Transverse colon (tissue), 4 donors: Measurements from ENCODE around the gene KRT7. TPM values are rescaled to one million over a fixed set of nuclear protein-coding genes. Genes with fewer than 3 reads are reported as not detected.

Source experiments
- DNase-seq: peaks from one replicate; pipeline ENCODE4 v3.0.0-alpha.2; 2019
- H3K27ac ChIP-seq, 4 donors: fragments of 200-600 bp; sonication (generic); 2 replicates each; pipeline ENCODE4 v1.5.1; 2016 to 2018; ENCODE audit warnings: inconsistent platforms in 4 of 4
- H3K27me3 ChIP-seq: fragments of 200-600 bp; sonication (generic); 2 replicates; pipeline ENCODE4 v1.5.1; 2017; ENCODE audit warnings: inconsistent platforms
- H3K36me3 ChIP-seq, 4 donors: fragments of 200-600 bp; sonication (generic); 2 replicates each; pipeline ENCODE4 v1.5.1; 2017 to 2019; ENCODE audit warnings: inconsistent platforms in 4 of 4
- H3K4me1 ChIP-seq, 4 donors: fragments of 200-600 bp; sonication (generic); 2 replicates each; pipeline ENCODE4 v1.5.1; 2017 to 2020; ENCODE audit warnings: inconsistent platforms in 4 of 4
- H3K4me3 ChIP-seq, 4 donors: fragments of 200-600 bp; sonication (generic); 1 replicate in 1 of 4; 2 replicates in 3 of 4; pipeline versions ENCODE4 v1.5.1 to v1.6.1; 2017 to 2019; ENCODE audit warnings: inconsistent platforms in 4 of 4
- H3K9me3 ChIP-seq, 2 donors: fragments of 200-600 bp; sonication (generic); 2 replicates each; pipeline ENCODE4 v1.5.1; 2017 to 2019; ENCODE audit warnings: inconsistent platforms in 2 of 2
- CTCF ChIP-seq, 5 experiments: fragments of 200-600 bp in 3 of 5; fragments of 450-650 bp in 2 of 5; sonication (generic) in 3 of 5; IDR thresholded peaks; 1 replicate in 2 of 5; 2 replicates in 3 of 5; pipeline ENCODE4 v1.5.1; 2016 to 2017; ENCODE audit warnings: antibody characterized with exemption in 5 of 5, inconsistent platforms in 3 of 5, mild to moderate bottlenecking in 2 of 5, moderate library complexity in 1 of 5
- EP300 ChIP-seq: sonication (generic); formaldehyde crosslinking; IDR thresholded peaks from one replicate; pipeline ENCODE4 v1.6.1; 2017; ENCODE audit warnings: antibody characterized with exemption, low read depth
- POLR2A ChIP-seq: fragments of 450-650 bp; IDR thresholded peaks from one replicate; pipeline ENCODE4 v1.6.1; 2016; ENCODE audit warnings: antibody characterized with exemption, mild to moderate bottlenecking, moderate library complexity
- POLR2AphosphoS5 ChIP-seq, 3 donors: sonication (generic); formaldehyde crosslinking; IDR thresholded peaks; one replicate each; pipeline ENCODE4 v1.6.1; 2016; ENCODE audit warnings: antibody characterized with exemption in 3 of 3
- WGBS, 2 donors: methylation state at CpG; one replicate each; pipeline ENCODE4 v1.1.5; 2018; ENCODE audit warnings: low coverage in 1 of 2; 5-methylcytosine and 5-hydroxymethylcytosine counted together
- in situ Hi-C, 4 donors: fragments of 200-750 bp; cut with MboI; loops; one replicate each; pipeline versions ENCODE4 v1.15.0 to v1.15.1; 2017; ENCODE audit warnings: low sequenced_read_pairs in 3 of 4, low pct_ligation_motif_present in 1 of 4, low pct_unique_long_range_greater_than_20kb in 1 of 4
- intact Hi-C: fragments of 100-400 bp; cut with DNase I; formaldehyde crosslinking; loops from one replicate; pipeline ENCODE4 v1.15.1; 2023; ENCODE audit warnings: low total_unique reads
- total RNA-seq, 4 donors: library from RNA; depleted of rRNA; stranded (reverse); fragments of >200 nt; gene quantifications; one replicate each; pipeline ENCODE4 v1.1.0, GENCODE V29; 2016

KRT7 gene
- total RNA-seq, 4 donors from 2014 or later = 0.75 to 1.6 (median 0.95) TPM; not detected in 1

DNA sequence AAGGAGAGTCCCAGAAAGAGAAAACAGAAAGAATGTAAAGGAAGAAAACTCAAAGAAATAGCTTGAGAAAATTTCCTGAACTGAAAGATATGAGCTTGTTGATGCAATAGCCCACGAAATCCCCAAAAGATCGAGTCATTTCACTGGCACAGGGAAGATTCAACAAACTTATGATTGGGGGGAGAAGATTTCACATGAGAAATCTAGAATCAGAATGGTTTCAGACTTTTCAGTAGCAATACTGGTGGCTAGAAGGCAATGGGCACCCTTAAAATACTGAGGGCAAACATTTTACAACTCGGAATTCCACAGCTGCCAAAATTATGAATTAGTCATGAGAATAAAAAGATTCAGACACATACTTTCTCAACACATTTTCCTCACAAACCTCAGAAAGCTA lies 8.9 kb upstream of the KRT7 start:
- H3K36me3 ChIP-seq = no peaks in the 10 kb centered on the region
- TF ChIP-seq POLR2A (no peak), EP300 (no peak), CTCF (IDR thresholded peaks at IDR 0.05) (no peak), POLR2AphosphoS5 (IDR thresholded peaks at IDR 0.05) (no peak)
- no peaks in the 10 kb centered on the region for H3K27me3 ChIP-seq
- no peak for DNase-seq
- H3K9me3 ChIP-seq = no peaks in the 10 kb centered on the region
- in situ Hi-C loops (no loop called here), intact Hi-C loops (no loop called here)
- WGBS, 2 donors = 64 to 76% methylated on average over 3 of the region's 3 CpGs
- no peaks in the 10 kb centered on the region for H3K4me1 ChIP-seq
- no peak overlapping the region for H3K4me3 ChIP-seq
- no peak overlapping the region for H3K27ac ChIP-seq

- H3K4me3 ChIP-seq = no peak overlapping the region
- no peak for DNase-seq
- in situ Hi-C loops = no loop called here
- no peaks in the 10 kb centered on the region for H3K27me3 ChIP-seq
- 75 to 78% methylated on average over 4 of the region's 4 CpGs for WGBS, 2 donors
- no peaks in the 10 kb centered on the region for H3K9me3 ChIP-seq
- no peaks in the 10 kb centered on the region for H3K4me1 ChIP-seq
- no peak overlapping the region for H3K27ac ChIP-seq
- intact Hi-C loops = no loop called here
- no peaks in the 10 kb centered on the region for H3K36me3 ChIP-seq
- TF ChIP-seq EP300 (no peak), POLR2A (no peak), CTCF (IDR thresholded peaks at IDR 0.05) (no peak), POLR2AphosphoS5 (IDR thresholded peaks at IDR 0.05) (no peak)
These were observed 7.3 kb upstream of the KRT7 start for GRCh38 chr12:52225752-52226151.

DNA sequence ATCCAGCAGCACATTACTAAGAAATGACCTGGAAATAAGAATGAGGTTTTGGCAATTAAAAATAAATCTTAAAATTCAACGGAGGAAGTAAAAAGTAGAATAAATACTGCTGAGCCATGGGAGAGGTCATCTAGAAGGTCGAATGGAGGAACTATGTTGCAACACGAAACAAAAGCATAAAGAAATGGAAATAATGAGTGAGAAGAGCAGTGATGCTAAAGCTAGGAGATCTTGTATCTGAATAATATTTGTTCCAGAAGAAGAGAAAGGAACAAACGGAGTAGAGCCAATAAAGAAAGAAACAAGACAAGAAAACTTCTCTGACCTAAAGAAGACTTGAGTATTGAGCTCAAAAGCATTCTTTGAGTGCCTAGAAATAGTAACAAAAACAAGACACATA lies 6.6 kb upstream of the KRT7 start:
- H3K36me3 ChIP-seq = no peaks in the 10 kb centered on the region
- TF ChIP-seq POLR2AphosphoS5 (IDR thresholded peaks at IDR 0.05) (no peak), EP300 (no peak), POLR2A (no peak), CTCF (IDR thresholded peaks at IDR 0.05) (no peak)
- H3K27ac ChIP-seq = no peak overlapping the region
- H3K4me3 ChIP-seq = no peak overlapping the region
- H3K4me1 ChIP-seq = no peaks in the 10 kb centered on the region
- DNase-seq = no peak
- no peaks in the 10 kb centered on the region for H3K9me3 ChIP-seq
- intact Hi-C loops = no loop called here
- in situ Hi-C loops = no loop called here
- 54 to 69% methylated on average over 4 of the region's 4 CpGs for WGBS, 2 donors
- H3K27me3 ChIP-seq = no peaks in the 10 kb centered on the region

DNA sequence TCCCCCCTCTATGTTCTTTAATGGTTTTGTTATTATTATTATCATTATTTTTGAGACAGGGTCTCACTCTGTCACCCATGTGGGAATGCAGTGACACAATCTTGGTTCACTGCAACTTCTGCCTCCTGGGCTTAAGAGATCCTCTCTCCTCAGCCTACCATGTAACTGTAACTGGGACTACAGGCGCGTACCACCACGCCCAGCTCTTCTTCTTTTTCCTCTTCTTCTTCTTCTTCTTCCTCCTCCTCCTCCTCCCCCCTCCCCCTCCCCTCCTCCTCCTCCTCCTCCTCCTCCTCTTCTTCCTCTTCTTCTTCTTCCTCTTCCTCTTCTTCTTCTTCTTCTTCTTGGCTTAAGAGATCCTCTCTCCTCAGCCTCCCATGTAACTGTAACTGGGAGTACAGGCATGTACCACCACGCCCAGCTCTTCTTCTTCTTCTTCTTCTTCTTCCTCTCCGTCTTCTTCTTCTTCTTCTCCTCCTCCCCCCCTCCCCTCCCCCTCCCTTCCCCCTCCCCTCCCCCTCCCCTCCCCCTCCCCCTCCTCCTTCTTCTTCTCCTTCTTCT lies 5.4 kb upstream of the KRT7 start:
- Histone ChIP-seq H3K27ac (no peak overlapping the region), H3K36me3 (no peaks in the 10 kb centered on the region), H3K9me3 (no peaks in the 10 kb centered on the region), H3K4me3 (no peak overlapping the region), H3K4me1 (peaks cover 0 to 9% (median 1%) of the 10 kb centered on the region in 4 donors), H3K27me3 (peaks cover 6% of the 10 kb centered on the region)
- in situ Hi-C loops = no loop called here
- intact Hi-C loops = no loop called here
- 67 to 75% methylated on average over 4 to 5 of the region's 5 CpGs for WGBS, 2 donors
- no peak for TF ChIP-seq POLR2A
- TF ChIP-seq CTCF (IDR thresholded peaks at IDR 0.05) = no peak
- no peak for TF ChIP-seq POLR2AphosphoS5 (IDR thresholded peaks at IDR 0.05)
- no peak for TF ChIP-seq EP300
- DNase-seq = no peak
